Subcutaneous adipose tissue (tissue), 4 donors: Measurements from ENCODE around the gene RAB4A. TPM values are rescaled to one million over a fixed set of nuclear protein-coding genes. Genes with fewer than 3 reads are reported as not detected.

Source experiments
- total RNA-seq, 4 donors: library from RNA; depleted of rRNA; stranded (reverse); fragments of >200 nt; gene quantifications; one replicate each; pipeline ENCODE4 v1.1.0, GENCODE V29; 2016
- TF ChIP-seq, protein P1 (sequence below): fragments of 450-650 bp; IDR thresholded peaks from one replicate; pipeline ENCODE4 v1.5.1; 2016; ENCODE audit warnings: low read depth, mild to moderate bottlenecking, control low read depth, antibody characterized with exemption, moderate library complexity

RAB4A gene
- total RNA-seq, 4 donors from 2014 or later = 26.0 to 46.2 (median 37.5) TPM

DNA sequence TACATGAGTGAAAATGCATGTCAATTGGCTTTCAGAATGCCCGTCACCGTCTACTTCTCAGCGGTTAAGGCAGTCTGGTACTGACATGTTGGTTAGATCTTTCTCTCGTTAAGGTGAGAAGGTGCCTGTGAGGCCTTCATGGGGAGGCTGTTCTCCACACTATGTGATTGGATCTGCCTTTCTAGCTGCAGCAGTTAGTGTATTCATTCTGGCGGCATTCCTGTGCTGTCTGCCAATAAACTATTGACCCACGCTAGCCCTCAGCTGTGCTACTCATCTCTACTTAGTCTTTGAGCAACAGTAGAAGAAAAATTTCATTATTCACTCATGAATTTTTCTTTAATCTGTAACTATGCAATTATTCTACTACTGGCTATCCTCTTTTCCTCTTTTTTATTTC, 39.9 kb downstream of the RAB4A start:
- TF ChIP-seq, protein P1, sequence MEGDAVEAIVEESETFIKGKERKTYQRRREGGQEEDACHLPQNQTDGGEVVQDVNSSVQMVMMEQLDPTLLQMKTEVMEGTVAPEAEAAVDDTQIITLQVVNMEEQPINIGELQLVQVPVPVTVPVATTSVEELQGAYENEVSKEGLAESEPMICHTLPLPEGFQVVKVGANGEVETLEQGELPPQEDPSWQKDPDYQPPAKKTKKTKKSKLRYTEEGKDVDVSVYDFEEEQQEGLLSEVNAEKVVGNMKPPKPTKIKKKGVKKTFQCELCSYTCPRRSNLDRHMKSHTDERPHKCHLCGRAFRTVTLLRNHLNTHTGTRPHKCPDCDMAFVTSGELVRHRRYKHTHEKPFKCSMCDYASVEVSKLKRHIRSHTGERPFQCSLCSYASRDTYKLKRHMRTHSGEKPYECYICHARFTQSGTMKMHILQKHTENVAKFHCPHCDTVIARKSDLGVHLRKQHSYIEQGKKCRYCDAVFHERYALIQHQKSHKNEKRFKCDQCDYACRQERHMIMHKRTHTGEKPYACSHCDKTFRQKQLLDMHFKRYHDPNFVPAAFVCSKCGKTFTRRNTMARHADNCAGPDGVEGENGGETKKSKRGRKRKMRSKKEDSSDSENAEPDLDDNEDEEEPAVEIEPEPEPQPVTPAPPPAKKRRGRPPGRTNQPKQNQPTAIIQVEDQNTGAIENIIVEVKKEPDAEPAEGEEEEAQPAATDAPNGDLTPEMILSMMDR = no peak

DNA sequence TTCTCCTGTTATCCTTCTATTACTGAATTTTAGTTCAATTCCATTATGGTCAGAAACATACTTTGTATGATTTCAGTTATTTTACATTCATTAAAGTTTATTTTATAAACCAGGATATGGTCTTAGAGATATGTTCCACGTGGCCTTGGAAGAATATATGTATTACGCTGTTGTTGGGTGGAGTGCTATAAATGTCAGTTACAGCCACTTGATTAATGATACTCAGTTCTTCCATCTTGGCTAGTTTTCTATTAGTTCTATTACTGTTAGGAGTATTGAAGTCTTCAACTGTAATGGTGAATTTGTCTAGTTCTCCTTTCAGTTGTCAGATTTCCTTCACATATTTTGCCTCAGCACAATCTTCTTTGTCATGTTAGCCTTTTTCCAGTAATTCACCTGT, 45.3 kb downstream of the RAB4A start:
- TF ChIP-seq, protein P1 = no peak

DNA sequence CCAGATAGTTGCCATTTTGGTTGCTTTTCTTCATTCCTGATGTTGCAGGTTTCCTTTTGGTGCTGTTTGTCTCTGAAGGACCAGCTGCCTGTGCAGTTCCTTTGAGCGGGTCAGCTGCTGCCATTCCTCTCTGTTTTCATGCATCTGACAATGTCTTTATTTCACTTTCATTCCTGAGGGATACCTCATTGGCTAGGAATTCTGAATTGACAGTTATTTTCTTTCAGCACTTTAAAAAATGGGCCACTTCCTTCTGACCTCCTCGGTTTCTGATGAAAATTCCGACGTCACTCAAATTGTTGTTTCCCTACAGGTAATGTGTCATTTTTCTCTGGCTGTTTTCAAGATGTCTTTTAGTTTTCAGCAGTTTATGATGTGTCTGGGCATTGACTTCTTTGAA, 47.1 kb downstream of the RAB4A start:
- TF ChIP-seq, protein P1 = no peak

DNA sequence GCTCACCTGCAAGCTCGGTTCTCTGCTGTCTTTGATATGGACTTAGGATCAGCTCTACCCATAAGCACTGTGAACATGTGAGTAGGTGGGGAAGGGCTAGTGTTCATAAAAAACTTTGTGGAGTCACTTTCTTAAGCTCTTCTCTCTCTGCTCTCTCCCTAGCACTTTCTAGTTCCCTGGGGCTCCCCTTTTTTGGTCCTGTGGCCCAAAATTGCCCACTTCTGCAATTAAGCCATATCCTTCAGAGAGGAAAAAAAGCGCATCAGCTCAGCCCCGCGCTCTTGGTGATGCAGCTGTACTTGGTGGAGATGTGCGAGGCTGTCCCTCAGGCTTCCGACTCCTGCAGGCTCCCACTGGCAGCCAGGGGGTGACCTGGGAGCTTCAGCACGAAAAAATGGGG, 48.6 kb downstream of the RAB4A start:
- TF ChIP-seq, protein P1 = no peak

DNA sequence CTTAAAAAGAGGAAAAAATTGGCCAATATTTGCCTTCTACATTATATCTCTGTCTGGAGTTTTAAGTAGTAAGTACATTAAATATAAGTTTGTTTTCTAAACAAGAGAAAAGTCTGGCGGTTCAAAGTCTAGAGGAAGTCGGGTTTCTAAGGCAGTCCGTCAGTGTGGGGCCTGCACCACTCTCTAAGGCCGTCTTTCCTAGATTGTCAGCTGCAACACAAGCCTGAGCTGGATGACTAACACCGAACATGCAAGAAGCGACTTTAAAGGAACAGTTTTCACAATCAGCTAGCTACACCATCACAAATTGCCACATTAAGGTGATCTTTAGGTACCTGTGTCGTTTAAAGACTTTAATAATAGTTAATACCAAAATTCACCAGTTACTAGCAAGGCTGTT, 52.3 kb downstream of the RAB4A start:
- TF ChIP-seq, protein P1 = no peak

DNA sequence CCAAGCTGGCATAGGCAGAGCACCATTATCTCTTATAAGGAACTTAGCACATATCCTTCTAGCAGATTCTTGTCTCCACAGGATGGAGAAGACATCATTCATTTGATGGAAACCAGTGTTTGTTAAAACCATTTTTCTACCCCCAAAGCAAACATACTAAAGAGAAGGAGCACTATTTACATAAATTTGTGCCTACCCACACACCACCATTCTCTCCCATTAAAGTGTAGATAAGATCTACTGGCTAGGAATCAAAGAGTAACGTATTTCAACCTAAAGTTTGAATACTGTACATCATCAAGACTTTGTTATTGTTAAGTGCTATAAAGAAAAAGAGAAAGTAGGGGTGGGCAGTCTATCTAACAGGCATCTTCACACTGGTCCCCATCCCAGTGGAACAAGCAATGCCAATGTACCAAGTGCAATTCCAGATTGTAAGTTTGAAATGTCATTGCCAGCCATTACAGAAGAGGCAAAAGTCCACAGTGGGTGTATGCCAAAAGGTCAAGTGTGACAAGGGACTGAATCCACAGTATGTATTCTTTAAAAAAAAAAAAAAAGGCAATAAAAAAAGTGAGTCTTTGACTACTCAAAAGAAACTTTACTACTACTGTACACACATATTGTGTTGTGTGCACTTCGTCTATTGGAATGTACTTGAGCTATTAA, 53.1 kb downstream of the RAB4A start:
- TF ChIP-seq, protein P1 = no peak

DNA sequence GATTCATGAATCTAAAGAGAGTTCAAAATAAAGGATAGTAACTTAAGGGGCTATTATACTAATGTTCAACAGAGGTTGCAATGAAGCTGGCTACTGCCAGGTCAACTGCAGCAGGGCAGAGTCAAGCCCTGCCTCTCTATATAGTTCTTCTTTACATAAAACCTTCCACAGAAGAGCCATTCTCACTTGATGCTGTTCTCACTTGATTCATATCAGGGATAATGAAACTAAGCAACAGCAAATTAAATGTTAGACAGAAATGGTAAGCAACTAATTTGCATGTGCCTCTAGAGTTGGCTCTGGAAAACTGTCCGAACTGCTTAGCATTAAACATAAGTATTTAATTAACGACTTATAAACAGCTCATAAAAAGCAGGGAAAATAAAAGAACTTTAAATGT, 54.5 kb downstream of the RAB4A start:
- TF ChIP-seq, protein P1 = no peak
